Upper lobe of left lung (tissue), 6 donors: ENCODE data around the gene GASK1B. TPM values are rescaled to one million over a fixed set of nuclear protein-coding genes. Genes with fewer than 3 reads are reported as not detected.

Source experiments
- ATAC-seq, 2 donors: fragments of 200-7000 bp; cut with Tn5 transposase; one replicate each; pipeline ENCODE4 v1.9.1; 2022; ENCODE audit warnings: mild to moderate bottlenecking in 2 of 2, moderate library complexity in 2 of 2; ENCODE audit not compliant: low FRiP score in 2 of 2
- DNase-seq, 2 donors: peaks; one replicate each; pipeline ENCODE4 v3.0.0-alpha.2; 2019 to 2020
- H3K27ac ChIP-seq, 4 donors: fragments of 200-600 bp; sonication (generic); one replicate each; pipeline ENCODE4 v1.5.1; 2016 to 2019
- H3K27me3 ChIP-seq, 4 donors: fragments of 200-600 bp; sonication (generic); one replicate each; pipeline ENCODE4 v1.5.1; 2017 to 2019
- H3K36me3 ChIP-seq, 4 donors: fragments of 200-600 bp; sonication (generic); one replicate each; pipeline ENCODE4 v1.5.1; 2016 to 2019
- H3K4me1 ChIP-seq, 4 donors: fragments of 200-600 bp; sonication (generic); one replicate each; pipeline ENCODE4 v1.5.1; 2018 to 2019
- H3K4me3 ChIP-seq, 4 donors: fragments of 200-600 bp; sonication (generic); one replicate each; pipeline ENCODE4 v1.5.1; 2017 to 2019; ENCODE audit warnings: mild to moderate bottlenecking in 2 of 4, moderate library complexity in 1 of 4
- H3K9me3 ChIP-seq, 4 donors: fragments of 200-600 bp; sonication (generic); one replicate each; pipeline ENCODE4 v1.5.1; 2018 to 2019
- EP300 ChIP-seq, 4 donors: sonication (generic); formaldehyde crosslinking; IDR thresholded peaks; one replicate each; pipeline ENCODE4 v1.5.1; 2017; ENCODE audit warnings: antibody characterized with exemption in 4 of 4, control low read depth in 2 of 4
- POLR2A ChIP-seq, 4 donors: fragments of 450-650 bp; IDR thresholded peaks; one replicate each; pipeline ENCODE4 v1.5.1; 2016 to 2017; ENCODE audit warnings: antibody characterized with exemption in 4 of 4, mild to moderate bottlenecking in 2 of 4
- POLR2AphosphoS5 ChIP-seq, 2 donors: sonication (generic); formaldehyde crosslinking; IDR thresholded peaks; one replicate each; pipeline ENCODE4 v1.5.1; 2017; ENCODE audit warnings: antibody characterized with exemption in 2 of 2
- WGBS, 2 donors: methylation state at CpG; one replicate each; pipeline ENCODE4 v1.1.5; 2017 to 2018; 5-methylcytosine and 5-hydroxymethylcytosine counted together
- total RNA-seq, 6 donors: library from RNA; depleted of rRNA in 4 of 6; stranded (reverse); fragments of >200 nt in 4 of 6; gene quantifications; one replicate each; pipeline versions ENCODE4 v1.1.0 to v1.2.1, GENCODE V29; 2016 to 2021
- TF ChIP-seq, protein P1 (sequence below), 6 experiments: fragments of 450-650 bp in 4 of 6; fragments of 200-600 bp in 2 of 6; sonication (generic) in 2 of 6; IDR thresholded peaks; one replicate each; pipeline ENCODE4 v1.5.1; 2016 to 2019; ENCODE audit warnings: antibody characterized with exemption in 6 of 6
- donor health status: DM: no; HTN: no; CAD: no; lungs with moderate emphysema.
- donor health status: DM: no; HTN: yes; CAD: no; lungs with severe emphysema.

Gene GASK1B
- total RNA-seq, 6 donors from 2014 or later: 12.6 to 35.8 (median 27.1) TPM

DNA sequence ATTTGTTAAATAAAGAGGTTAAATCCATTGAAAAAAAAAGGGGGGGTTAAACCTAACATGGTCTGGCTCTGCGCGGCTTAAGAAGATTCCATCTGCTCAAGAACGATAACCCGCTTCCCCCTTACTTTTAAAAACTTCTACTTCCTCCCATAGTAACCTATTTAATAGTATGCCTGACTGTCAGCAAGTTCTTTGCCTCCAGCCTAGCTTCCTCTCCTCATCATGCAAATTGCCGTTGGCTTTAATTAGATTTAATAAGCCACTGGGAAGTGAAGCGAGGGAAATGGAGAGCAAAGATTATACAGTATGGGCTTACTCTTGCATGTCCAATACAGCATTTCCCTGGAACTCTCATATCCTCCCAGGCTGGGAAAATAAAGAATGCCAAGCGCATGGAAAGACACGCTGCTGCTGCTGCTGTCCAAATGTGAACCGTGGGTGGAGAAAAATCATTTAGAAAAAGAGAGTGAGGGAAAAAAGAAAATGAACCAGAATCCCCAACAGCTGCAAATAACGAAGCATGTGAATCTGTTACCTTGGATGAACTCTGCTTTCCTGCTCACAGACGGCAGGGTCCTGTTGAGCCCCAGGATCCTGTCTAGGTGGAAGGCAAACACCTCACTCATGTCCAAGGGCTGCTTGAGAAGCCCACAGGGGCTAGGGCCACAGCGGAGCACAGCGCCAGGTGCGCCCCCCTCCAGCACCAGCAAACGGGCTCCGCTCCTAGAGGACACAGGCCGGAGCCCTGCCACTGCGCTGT is 2.7 kb downstream of the GASK1B start:
- peak in 1 of 2 donors; percentile 54 for ATAC-seq
- peaks cover 9 to 41% (median 22%) of the 10 kb centered on the region in 4 donors for H3K4me1 ChIP-seq
- WGBS, 2 donors: 38 to 46% methylated on average over 13 to 14 of the region's 18 CpGs

DNA sequence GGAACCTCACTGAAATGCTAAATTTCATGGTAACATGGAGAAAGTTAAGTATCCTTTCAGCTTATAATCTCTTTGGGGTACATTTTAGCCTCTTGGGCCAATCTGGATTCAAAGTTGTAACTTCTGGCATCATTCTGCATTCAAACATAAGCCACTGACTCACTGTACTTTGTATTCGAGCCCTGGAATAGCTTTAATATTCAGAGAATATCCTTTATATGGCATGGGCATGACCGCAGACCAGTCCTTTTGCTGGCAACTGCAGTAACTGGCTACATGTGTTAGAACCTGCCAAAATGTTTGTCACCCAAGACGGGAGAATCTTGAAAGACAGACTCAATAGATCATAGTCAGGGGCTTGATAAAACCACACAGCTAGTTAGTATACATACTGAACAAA is 3.3 kb downstream of the GASK1B start:
- WGBS, 2 donors: 45 to 51% methylated on average over 3 of the region's 3 CpGs
- H3K27me3 ChIP-seq: no peaks in the 10 kb centered on the region
- ATAC-seq (no peak), DNase-seq (no peak)
- H3K4me3 ChIP-seq: peak overlapping the region in 3 of 4 donors; percentile 25 to 49 (median 40)
- H3K36me3 ChIP-seq: no peaks in the 10 kb centered on the region
- H3K27ac ChIP-seq: peak overlapping the region in 2 of 4 donors; percentile 5 to 78
- TF ChIP-seq POLR2AphosphoS5 (IDR thresholded peaks at IDR 0.05) (no peak), POLR2A (IDR thresholded peaks at IDR 0.05) (no peak), EP300 (IDR thresholded peaks at IDR 0.05) (no peak)
- TF ChIP-seq, protein P1, sequence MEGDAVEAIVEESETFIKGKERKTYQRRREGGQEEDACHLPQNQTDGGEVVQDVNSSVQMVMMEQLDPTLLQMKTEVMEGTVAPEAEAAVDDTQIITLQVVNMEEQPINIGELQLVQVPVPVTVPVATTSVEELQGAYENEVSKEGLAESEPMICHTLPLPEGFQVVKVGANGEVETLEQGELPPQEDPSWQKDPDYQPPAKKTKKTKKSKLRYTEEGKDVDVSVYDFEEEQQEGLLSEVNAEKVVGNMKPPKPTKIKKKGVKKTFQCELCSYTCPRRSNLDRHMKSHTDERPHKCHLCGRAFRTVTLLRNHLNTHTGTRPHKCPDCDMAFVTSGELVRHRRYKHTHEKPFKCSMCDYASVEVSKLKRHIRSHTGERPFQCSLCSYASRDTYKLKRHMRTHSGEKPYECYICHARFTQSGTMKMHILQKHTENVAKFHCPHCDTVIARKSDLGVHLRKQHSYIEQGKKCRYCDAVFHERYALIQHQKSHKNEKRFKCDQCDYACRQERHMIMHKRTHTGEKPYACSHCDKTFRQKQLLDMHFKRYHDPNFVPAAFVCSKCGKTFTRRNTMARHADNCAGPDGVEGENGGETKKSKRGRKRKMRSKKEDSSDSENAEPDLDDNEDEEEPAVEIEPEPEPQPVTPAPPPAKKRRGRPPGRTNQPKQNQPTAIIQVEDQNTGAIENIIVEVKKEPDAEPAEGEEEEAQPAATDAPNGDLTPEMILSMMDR (IDR thresholded peaks at IDR 0.05): no peak
- no peaks in the 10 kb centered on the region for H3K9me3 ChIP-seq
- H3K4me1 ChIP-seq: peaks cover 9 to 41% (median 22%) of the 10 kb centered on the region in 4 donors

More for the DNA sequence above, 2.7 kb downstream of the GASK1B start:
- DNase-seq: peak in 1 of 2 donors; percentile 86
- TF ChIP-seq EP300 (IDR thresholded peaks at IDR 0.05) (no peak), POLR2A (IDR thresholded peaks at IDR 0.05) (peak in 1 of 4 donors; percentile 39), POLR2AphosphoS5 (IDR thresholded peaks at IDR 0.05) (no peak)
- TF ChIP-seq, protein P1 (IDR thresholded peaks at IDR 0.05): no peak
- Histone ChIP-seq H3K27me3 (no peaks in the 10 kb centered on the region), H3K9me3 (no peaks in the 10 kb centered on the region), H3K27ac (peak overlapping the region in 3 of 4 donors; percentile 13 to 78 (median 68)), H3K36me3 (no peaks in the 10 kb centered on the region), H3K4me3 (peak overlapping the region in 3 of 4 donors; percentile 25 to 49 (median 40))

DNA sequence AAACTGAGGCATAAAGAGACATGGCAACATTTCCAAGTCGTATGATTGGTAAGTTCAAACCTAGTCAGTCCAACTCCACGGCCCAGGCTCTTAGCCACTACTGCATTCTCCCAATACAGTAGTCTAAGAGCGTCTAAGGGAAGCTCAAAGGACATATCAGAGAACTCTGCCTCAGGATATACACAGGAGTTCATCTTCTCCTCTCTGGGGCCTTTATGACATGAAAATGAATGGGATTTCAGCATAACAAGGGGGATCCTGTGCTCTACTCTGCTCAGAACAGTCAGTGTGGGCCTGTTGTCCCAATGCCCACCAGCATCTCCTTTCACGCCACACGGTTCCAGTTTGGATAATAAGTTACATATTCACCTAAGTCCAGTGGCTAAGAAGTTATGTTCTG is 4.2 kb downstream of the GASK1B start:
- Histone ChIP-seq H3K9me3 (no peaks in the 10 kb centered on the region), H3K4me1 (peaks cover 9 to 41% (median 22%) of the 10 kb centered on the region in 4 donors), H3K36me3 (no peaks in the 10 kb centered on the region), H3K27ac (no peak overlapping the region), H3K4me3 (peak overlapping the region in 2 of 4 donors; percentile 40 to 49), H3K27me3 (no peaks in the 10 kb centered on the region)
- no peak for ATAC-seq
- 87 to 91% methylated on average over 5 of the region's 5 CpGs for WGBS, 2 donors
- TF ChIP-seq EP300 (IDR thresholded peaks at IDR 0.05): no peak
- TF ChIP-seq, protein P1 (IDR thresholded peaks at IDR 0.05): no peak
- TF ChIP-seq POLR2A (IDR thresholded peaks at IDR 0.05): no peak
- DNase-seq: no peak

DNA sequence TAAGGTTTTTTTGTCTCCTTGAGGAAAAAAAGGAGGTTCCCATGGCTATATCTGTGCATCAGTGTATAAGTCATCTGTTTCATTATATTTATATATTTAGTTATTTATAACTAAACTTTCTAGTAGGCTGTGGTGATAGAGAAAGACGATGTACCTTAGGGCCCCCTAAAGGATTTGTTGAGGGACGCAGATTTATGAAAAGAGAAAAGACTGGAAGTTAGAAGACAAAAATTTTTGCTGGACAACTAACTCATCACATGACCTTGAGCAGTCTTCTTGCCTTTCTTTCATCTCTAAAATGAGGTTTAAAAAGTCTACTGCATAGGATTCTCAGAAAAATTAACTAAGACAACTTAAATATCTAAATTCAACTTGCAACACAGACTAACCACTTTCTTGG is 6.1 kb downstream of the GASK1B start:
- no peaks in the 10 kb centered on the region for H3K27me3 ChIP-seq
- WGBS, 2 donors: 71 to 73% methylated on average over 2 of the region's 2 CpGs
- no peak overlapping the region for H3K27ac ChIP-seq
- no peaks in the 10 kb centered on the region for H3K36me3 ChIP-seq
- TF ChIP-seq, protein P1 (IDR thresholded peaks at IDR 0.05): no peak
- peaks cover 4 to 25% (median 14%) of the 10 kb centered on the region in 4 donors for H3K4me1 ChIP-seq
- DNase-seq (no peak), ATAC-seq (no peak)
- no peaks in the 10 kb centered on the region for H3K9me3 ChIP-seq
- no peak overlapping the region for H3K4me3 ChIP-seq
